ENCODE data around the gene N4BP3. TPM values are rescaled to one million over a fixed set of nuclear protein-coding genes. Genes with fewer than 3 reads are reported as not detected.
"Not testable (repeated sequence)": the region's sequence is repeated elsewhere in the genome, so short reads cannot be mapped to it uniquely, and the experiment has no call there.

N4BP3 gene
- total and polyA plus RNA-seq, 2 experiments from 2014 or later = 0.09 to 0.32 TPM

GRCh38 chr5:178123966-178124925 is 10.9 kb downstream of the N4BP3 start:
- in situ Hi-C loops (cut with MboI) = no loop called here
- no peak overlapping the region for H2AFZ ChIP-seq

GRCh38 chr5:178125253-178125906 is 12.0 kb downstream of the N4BP3 start:
- H4K20me1 ChIP-seq (ENCODE audit: insufficient read depth) = no peaks in the 10 kb centered on the region
- no peaks in the 10 kb centered on the region for H3K4me1 ChIP-seq (ENCODE audit: insufficient read depth)
- no peak overlapping the region for H3K4me3 ChIP-seq
- H3K27me3 ChIP-seq (replicated peaks; ENCODE audit: insufficient read depth) = 0 out of 2 replicates have a peak, but pooled peaks cover 3% of the 10 kb centered on the region
- TF ChIP-seq EZH2 (IDR thresholded peaks at IDR 0.05; ENCODE audit: insufficient read depth, poor library complexity, severe bottlenecking) (no peak), EZH2phosphoT487 (IDR thresholded peaks at IDR 0.05; ENCODE audit: insufficient read depth, low read depth) (no peak)
- H3K9ac ChIP-seq = no peak overlapping the region
- H3K9me2 ChIP-seq (ENCODE audit: insufficient read depth) = no peaks in the 10 kb centered on the region
- 57 to 59% methylated on average over 10 of the region's 10 CpGs for WGBS, 2 experiments (ENCODE audit: low coverage in 1 of 2, low lambda C conversion rate in 2 of 2, missing lambda C conversion rate in 2 of 2)
- no peaks in the 10 kb centered on the region for H3K36me3 ChIP-seq (ENCODE audit: low read depth)
- H2AFZ ChIP-seq = no peak overlapping the region
- no peak overlapping the region for H3K4me2 ChIP-seq (ENCODE audit: unreplicated experiment)
- in situ Hi-C loops (cut with MboI) = no loop called here
- H3F3A ChIP-seq (ENCODE audit: insufficient read depth) = no peaks in the 10 kb centered on the region
- H3K27ac ChIP-seq = no peak overlapping the region
- DNase-seq = no peak
- no peaks in the 10 kb centered on the region for H3K79me2 ChIP-seq (ENCODE audit: insufficient read depth)
- no peaks in the 10 kb centered on the region for H3K9me3 ChIP-seq (ENCODE audit: low read depth)

More at GRCh38 chr5:178123966-178124925, 10.9 kb downstream of the N4BP3 start:
- no peak overlapping the region for H3K4me2 ChIP-seq (ENCODE audit: unreplicated experiment)
- H3K4me3 ChIP-seq = no peak overlapping the region
- H3K9me2 ChIP-seq (ENCODE audit: insufficient read depth) = no peaks in the 10 kb centered on the region
- H3K27ac ChIP-seq = no peak overlapping the region
- H3K27me3 ChIP-seq (replicated peaks; ENCODE audit: insufficient read depth) = 0 out of 2 replicates have a peak, but pooled peaks cover 3% of the 10 kb centered on the region
- WGBS, 2 experiments (ENCODE audit: low coverage in 1 of 2, low lambda C conversion rate in 2 of 2, missing lambda C conversion rate in 2 of 2) = 75 to 80% methylated on average over 18 of the region's 18 CpGs
- TF ChIP-seq EZH2 (IDR thresholded peaks at IDR 0.05; ENCODE audit: insufficient read depth, poor library complexity, severe bottlenecking) (no peak), EZH2phosphoT487 (IDR thresholded peaks at IDR 0.05; ENCODE audit: insufficient read depth, low read depth) (no peak)
- H3K9ac ChIP-seq = no peak overlapping the region
- H3K79me2 ChIP-seq (ENCODE audit: insufficient read depth) = no peaks in the 10 kb centered on the region
- no peak for DNase-seq
- H3F3A ChIP-seq (ENCODE audit: insufficient read depth) = no peaks in the 10 kb centered on the region
- H3K4me1 ChIP-seq (ENCODE audit: insufficient read depth) = no peaks in the 10 kb centered on the region
- no peaks in the 10 kb centered on the region for H4K20me1 ChIP-seq (ENCODE audit: insufficient read depth)
- no peaks in the 10 kb centered on the region for H3K9me3 ChIP-seq (ENCODE audit: low read depth)
- H3K36me3 ChIP-seq (ENCODE audit: low read depth) = no peaks in the 10 kb centered on the region

DNA sequence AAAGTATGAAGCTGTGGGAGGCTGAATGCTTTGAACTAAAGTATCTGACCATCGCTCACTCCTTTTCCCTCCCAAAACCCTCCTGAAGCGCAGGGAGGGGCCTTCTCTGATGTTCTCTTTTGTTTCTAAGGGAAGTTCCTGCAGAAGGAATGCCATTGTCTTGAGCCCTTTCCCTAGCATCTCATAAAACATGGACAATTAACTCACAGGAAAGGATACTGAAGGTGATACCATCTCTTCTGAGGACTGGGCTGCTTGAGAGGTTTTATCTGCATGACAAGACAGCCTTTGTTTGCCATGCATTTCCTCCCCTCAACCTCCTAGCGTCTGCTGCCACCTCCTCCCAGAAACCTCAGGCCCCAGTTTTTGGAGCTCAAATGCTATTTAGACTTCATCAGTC is 13.2 kb downstream of the N4BP3 start:
- DNase-seq = no peak
- no peaks in the 10 kb centered on the region for H3K9me3 ChIP-seq (ENCODE audit: low read depth)
- 84 to 86% methylated on average over 3 of the region's 3 CpGs for WGBS, 2 experiments (ENCODE audit: low coverage in 1 of 2, low lambda C conversion rate in 2 of 2, missing lambda C conversion rate in 2 of 2)

GRCh38 chr5:178127300-178128009 is 14.1 kb downstream of the N4BP3 start:
- DNase-seq; H4K20me1 ChIP-seq (ENCODE audit: insufficient read depth); H3K9me3 ChIP-seq (ENCODE audit: low read depth); in situ Hi-C loops (cut with MboI); H3K27me3 ChIP-seq (replicated peaks; ENCODE audit: insufficient read depth); H3K4me1 ChIP-seq (ENCODE audit: insufficient read depth); H3K27ac ChIP-seq; H3F3A ChIP-seq (ENCODE audit: insufficient read depth); H3K4me2 ChIP-seq (ENCODE audit: unreplicated experiment); H3K9me2 ChIP-seq (ENCODE audit: insufficient read depth); H3K36me3 ChIP-seq (ENCODE audit: low read depth); H3K4me3 ChIP-seq; H2AFZ ChIP-seq; H3K9ac ChIP-seq: not testable (repeated sequence)
- peaks cover 11% of the 10 kb centered on the region; the same call in 1 of the 2 replicates for H3K79me2 ChIP-seq (ENCODE audit: insufficient read depth)
- WGBS, 2 experiments (ENCODE audit: low coverage in 1 of 2, low lambda C conversion rate in 2 of 2, missing lambda C conversion rate in 2 of 2) = 78 to 84% methylated on average over 11 to 14 of the region's 14 CpGs

More for the DNA sequence above, 13.2 kb downstream of the N4BP3 start:
- Histone ChIP-seq H3K36me3 (ENCODE audit: low read depth) (no peaks in the 10 kb centered on the region), H3K4me2 (ENCODE audit: unreplicated experiment) (no peak overlapping the region), H3K9me2 (ENCODE audit: insufficient read depth) (no peaks in the 10 kb centered on the region), H3K4me1 (ENCODE audit: insufficient read depth) (no peaks in the 10 kb centered on the region), H3K27ac (no peak overlapping the region), H4K20me1 (ENCODE audit: insufficient read depth) (no peaks in the 10 kb centered on the region), H2AFZ (no peak overlapping the region), H3K27me3 (replicated peaks; ENCODE audit: insufficient read depth) (0 out of 2 replicates have a peak, but pooled peaks cover 3% of the 10 kb centered on the region), H3K9ac (no peak overlapping the region), H3F3A (ENCODE audit: insufficient read depth) (no peaks in the 10 kb centered on the region), H3K4me3 (no peak overlapping the region), H3K79me2 (ENCODE audit: insufficient read depth) (peaks cover 2% of the 10 kb centered on the region; the same call in 1 of the 2 replicates)
- TF ChIP-seq EZH2phosphoT487 (IDR thresholded peaks at IDR 0.05; ENCODE audit: insufficient read depth, low read depth) (no peak), EZH2 (IDR thresholded peaks at IDR 0.05; ENCODE audit: insufficient read depth, poor library complexity, severe bottlenecking) (no peak)
- in situ Hi-C loops (cut with MboI) = no loop called here

Measured in GM23248 (cell line).